ENCODE measurements around the gene IFT80.

The IFT80 gene

GRCh38 chr3:160399125-160400029 lies at the start of gene IFT80, which contains the start of gene SMC4:
IFT80 (minus strand) TSS chr3:160399225; CDS start chr3:160384600, 14,625 bp downstream.
SMC4 (plus strand) TSS chr3:160399650; CDS start chr3:160400827, 1,177 bp downstream.
- DNase-seq = peak; percentile 85

GRCh38 chr3:160447544-160447943 lies 48.5 kb upstream of the IFT80 start:
- DNase-seq = no peak

- DNase-seq = no peak
These were observed 47.6 kb upstream of the IFT80 start for GRCh38 chr3:160446522-160447056.

GRCh38 chr3:160445854-160446253 lies 46.8 kb upstream of the IFT80 start:
- DNase-seq = no peak

GRCh38 chr3:160444411-160444810 lies 45.4 kb upstream of the IFT80 start:
- DNase-seq = no peak

GRCh38 chr3:160440687-160441086 lies 41.7 kb upstream of the IFT80 start:
- DNase-seq = no peak

GRCh38 chr3:160437083-160437455 lies 38.0 kb upstream of the IFT80 start:
- no peak for DNase-seq

GRCh38 chr3:160435747-160436146 lies 36.7 kb upstream of the IFT80 start:
- DNase-seq = no peak

- DNase-seq = no peak
These were observed 36.1 kb upstream of the IFT80 start for GRCh38 chr3:160435095-160435494.

- DNase-seq = no peak
These were observed 35.0 kb upstream of the IFT80 start for GRCh38 chr3:160434071-160434470.

- DNase-seq = no peak
These were observed 28.9 kb upstream of the IFT80 start for GRCh38 chr3:160427832-160428424.

- DNase-seq = no peak
These were observed 18.3 kb upstream of the IFT80 start for GRCh38 chr3:160417311-160417710.

- DNase-seq = no peak
These were observed 14.7 kb upstream of the IFT80 start for GRCh38 chr3:160413613-160414248.

GRCh38 chr3:160412477-160412876 lies 13.5 kb upstream of the IFT80 start:
- DNase-seq = no peak

- DNase-seq = no peak
These were observed 11.0 kb upstream of the IFT80 start for GRCh38 chr3:160409812-160410610.

- no peak for DNase-seq
These were observed 4.9 kb upstream of the IFT80 start for GRCh38 chr3:160403796-160404470.

GRCh38 chr3:160403028-160403545 lies 4.1 kb upstream of the IFT80 start:
- DNase-seq = no peak

GRCh38 chr3:160402221-160403027 lies 3.4 kb upstream of the IFT80 start:
- no peak for DNase-seq

- DNase-seq = no peak
These were observed 2.5 kb upstream of the IFT80 start for GRCh38 chr3:160401291-160402095.

GRCh38 chr3:160400702-160401150 lies 1.7 kb upstream of the IFT80 start:
- DNase-seq = no peak
